Neural cell (in vitro differentiated cells): Measurements from ENCODE around the gene TENM3. TPM values are rescaled to one million over a fixed set of nuclear protein-coding genes. Genes with fewer than 3 reads are reported as not detected.

ENCODE experiments used
- H2AFZ ChIP-seq: fragments of 200-600, 300-800 bp; sonication (generic), shearing (Covaris generic); 2 replicates; pipeline ENCODE4 v1.6.0; 2014; ENCODE audit warnings: low read depth, mild to moderate bottlenecking, antibody characterized with exemption, low read length, moderate library complexity
- H3F3A ChIP-seq: fragments of 200-600 bp; shearing (Covaris generic); 2 replicates; pipeline ENCODE4 v1.6.1; 2016; ENCODE audit warnings: mild to moderate bottlenecking, moderate library complexity, mixed read lengths, antibody characterized with exemption, low read length; ENCODE audit not compliant: insufficient read depth, poor library complexity, severe bottlenecking
- H3K27ac ChIP-seq: fragments of 200-600, 300-800 bp; sonication (generic), shearing (Covaris generic); 2 replicates; pipeline ENCODE4 v1.5.1; 2014; ENCODE audit warnings: mild to moderate bottlenecking, low read length, moderate library complexity
- H3K27me3 ChIP-seq: fragments of 300-800, 200-600 bp; sonication (generic), shearing (Covaris generic); 2 replicates; pipeline ENCODE4 v1.6.0; 2014; ENCODE audit warnings: mild to moderate bottlenecking, low read depth, low read length, moderate library complexity; ENCODE audit not compliant: insufficient read depth
- H3K36me3 ChIP-seq: fragments of 300-800, 200-600 bp; sonication (generic), shearing (Covaris generic); 2 replicates; pipeline ENCODE4 v1.5.1; 2014; ENCODE audit warnings: mild to moderate bottlenecking, antibody characterized with exemption, low read length, moderate library complexity; ENCODE audit not compliant: insufficient read depth
- H3K4me2 ChIP-seq: fragments of 300-800, 200-600 bp; sonication (generic), shearing (Covaris generic); 2 replicates; pipeline ENCODE4 v1.6.0; 2014; ENCODE audit warnings: mild to moderate bottlenecking, low read length
- H3K4me3 ChIP-seq: fragments of 300-800, 200-600 bp; sonication (generic), shearing (Covaris generic); 2 replicates; pipeline ENCODE4 v1.5.1; 2014; ENCODE audit warnings: mild to moderate bottlenecking, low read length, moderate library complexity
- H3K79me2 ChIP-seq: fragments of 200-600 bp; shearing (Covaris generic); replicated peaks from 2 replicates; pipeline ENCODE4 v1.6.0; 2014; ENCODE audit warnings: mild to moderate bottlenecking, low read length, moderate library complexity; ENCODE audit not compliant: insufficient read depth
- H3K9ac ChIP-seq: fragments of 300-800, 200-600 bp; sonication (generic), shearing (Covaris generic); 2 replicates; pipeline ENCODE4 v1.6.1; 2016; ENCODE audit warnings: mild to moderate bottlenecking, low read length, mixed read lengths
- H3K9me2 ChIP-seq: fragments of 200-600 bp; shearing (Covaris generic); 2 replicates; pipeline ENCODE4 v1.6.1; 2016; ENCODE audit warnings: mild to moderate bottlenecking, low read length, mixed read lengths; ENCODE audit not compliant: insufficient read depth
- H3K9me3 ChIP-seq: fragments of 200-600, 300-800 bp; sonication (generic), shearing (Covaris generic); 2 replicates; pipeline ENCODE4 v1.6.1; 2016; ENCODE audit warnings: mild to moderate bottlenecking, mixed run types, low read length, moderate library complexity, mixed read lengths
- H4K20me1 ChIP-seq: fragments of 200-600 bp; shearing (Covaris generic); 2 replicates; pipeline ENCODE4 v1.6.1; 2016; ENCODE audit warnings: mild to moderate bottlenecking, mixed run types; ENCODE audit not compliant: insufficient read depth
- CTCF ChIP-seq: fragments of 450-650 bp; IDR thresholded peaks from 2 replicates; pipeline ENCODE4 v1.5.1; 2014; ENCODE audit warnings: antibody characterized with exemption, mild to moderate bottlenecking, moderate library complexity; ENCODE audit not compliant: poor library complexity, severe bottlenecking
- EP300 ChIP-seq: fragments of 450-650 bp; conservative IDR thresholded peaks from 2 replicates; pipeline ENCODE4 v1.6.1; 2014; ENCODE audit warnings: antibody characterized with exemption, mild to moderate bottlenecking, moderate library complexity; ENCODE audit not compliant: poor library complexity, severe bottlenecking
- EZH2 ChIP-seq: fragments of 200-600, 300-800 bp; shearing (Covaris generic), sonication (generic); IDR thresholded peaks from 2 replicates; pipeline ENCODE4 v1.6.1; 2014; ENCODE audit warnings: antibody characterized with exemption, low read length, borderline replicate concordance, mild to moderate bottlenecking; ENCODE audit not compliant: insufficient read depth, poor library complexity, severe bottlenecking
- MXI1 ChIP-seq: fragments of 450-650 bp; conservative IDR thresholded peaks from 2 replicates; pipeline ENCODE4 v1.6.1; 2014; ENCODE audit warnings: antibody characterized with exemption, mild to moderate bottlenecking; ENCODE audit not compliant: poor library complexity, severe bottlenecking
- POLR2AphosphoS5 ChIP-seq: IDR thresholded peaks from 2 replicates; pipeline ENCODE4 v1.6.1; 2012
- RAD21 ChIP-seq: fragments of 450-650 bp; conservative IDR thresholded peaks from 2 replicates; pipeline ENCODE4 v1.6.1; 2014; ENCODE audit warnings: antibody characterized with exemption, mild to moderate bottlenecking, moderate library complexity
- REST ChIP-seq: IDR thresholded peaks from 2 replicates; pipeline ENCODE4 v1.6.1; 2012; ENCODE audit warnings: borderline replicate concordance
- SMC3 ChIP-seq: fragments of 450-650 bp; conservative IDR thresholded peaks from 2 replicates; pipeline ENCODE4 v1.6.1; 2014; ENCODE audit warnings: antibody characterized with exemption, mild to moderate bottlenecking, moderate library complexity; ENCODE audit not compliant: poor library complexity
- TAF1 ChIP-seq: IDR thresholded peaks from 2 replicates; pipeline ENCODE4 v1.6.1; 2012; ENCODE audit warnings: low read depth
- polyA plus RNA-seq: library from polyadenylated mRNA; depleted of rRNA; stranded (reverse); fragments of >200 nt; gene quantifications from 2 replicates; pipeline ENCODE4 v1.2.3, GENCODE V29; 2014

TENM3 gene
- polyA plus RNA-seq, 1 donor from 2014 or later, result 7.3 TPM

GRCh38 chr4:182576601-182577289, 333.5 kb downstream of the TENM3 start:
- Histone ChIP-seq H3K9me3 (no peaks in the 10 kb centered on the region), H4K20me1 (no peaks in the 10 kb centered on the region), H3K9ac (no peak overlapping the region), H3K27ac (no peak overlapping the region), H2AFZ (no peak overlapping the region), H3K36me3 (no peaks in the 10 kb centered on the region), H3K4me3 (no peak overlapping the region), H3K27me3 (no peaks in the 10 kb centered on the region), H3K9me2 (no peaks in the 10 kb centered on the region), H3K79me2 (no peaks in the 10 kb centered on the region), H3F3A (peaks cover 3% of the 10 kb centered on the region), H3K4me2 (no peak overlapping the region)
- TF ChIP-seq RAD21, result no peak
- no peak for TF ChIP-seq REST
- TF ChIP-seq TAF1, result no peak
- no peak for TF ChIP-seq SMC3
- no peak for TF ChIP-seq EP300
- no peak for TF ChIP-seq CTCF
- TF ChIP-seq EZH2, result no peak
- no peak for TF ChIP-seq MXI1
- no peak for TF ChIP-seq POLR2AphosphoS5

GRCh38 chr4:182577411-182577810, 334.2 kb downstream of the TENM3 start:
- Histone ChIP-seq H3K79me2 (no peaks in the 10 kb centered on the region), H3K4me3 (no peak overlapping the region), H3K9ac (no peak overlapping the region), H3K9me2 (no peaks in the 10 kb centered on the region), H3K9me3 (no peaks in the 10 kb centered on the region), H3F3A (peaks cover 3% of the 10 kb centered on the region), H3K27ac (no peak overlapping the region), H3K27me3 (no peaks in the 10 kb centered on the region), H4K20me1 (no peaks in the 10 kb centered on the region), H2AFZ (no peak overlapping the region), H3K36me3 (no peaks in the 10 kb centered on the region), H3K4me2 (no peak overlapping the region)
- no peak for TF ChIP-seq SMC3
- no peak for TF ChIP-seq TAF1
- no peak for TF ChIP-seq REST
- TF ChIP-seq POLR2AphosphoS5, result no peak
- no peak for TF ChIP-seq EP300
- TF ChIP-seq EZH2, result no peak
- no peak for TF ChIP-seq MXI1
- no peak for TF ChIP-seq RAD21
- no peak for TF ChIP-seq CTCF
